ENCODE data around the gene CXCL17.

The CXCL17 gene

GRCh38 chr19:42424712-42425131 is 18.0 kb downstream of the CXCL17 start:
- peak in 1 of 56 donors; percentile 25 for DNase-seq

DNA sequence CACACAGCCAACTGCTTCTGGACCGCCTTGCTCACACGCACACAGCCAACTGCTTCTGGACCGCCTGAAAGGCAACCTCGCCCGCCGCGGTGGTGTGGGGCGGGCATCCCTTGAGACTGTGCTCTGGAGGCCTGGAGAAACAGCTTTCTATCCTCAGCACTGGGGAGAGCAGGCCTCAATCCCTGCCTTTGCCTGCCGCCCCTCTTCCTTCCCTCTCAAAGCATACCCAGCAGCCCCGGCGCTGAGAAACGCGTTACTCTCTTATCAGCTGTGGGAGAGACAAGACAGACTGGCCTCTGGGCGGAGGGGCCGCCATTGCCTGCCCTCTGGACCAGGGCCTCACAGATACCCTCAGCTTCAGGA is 18.4 kb downstream of the CXCL17 start:
- DNase-seq: no peak

- peak in 55 of 56 donors; percentile 67 to 96 (median 89) for DNase-seq
Observed at GRCh38 chr19:42423462-42424344, 19.0 kb downstream of the CXCL17 start.

DNA sequence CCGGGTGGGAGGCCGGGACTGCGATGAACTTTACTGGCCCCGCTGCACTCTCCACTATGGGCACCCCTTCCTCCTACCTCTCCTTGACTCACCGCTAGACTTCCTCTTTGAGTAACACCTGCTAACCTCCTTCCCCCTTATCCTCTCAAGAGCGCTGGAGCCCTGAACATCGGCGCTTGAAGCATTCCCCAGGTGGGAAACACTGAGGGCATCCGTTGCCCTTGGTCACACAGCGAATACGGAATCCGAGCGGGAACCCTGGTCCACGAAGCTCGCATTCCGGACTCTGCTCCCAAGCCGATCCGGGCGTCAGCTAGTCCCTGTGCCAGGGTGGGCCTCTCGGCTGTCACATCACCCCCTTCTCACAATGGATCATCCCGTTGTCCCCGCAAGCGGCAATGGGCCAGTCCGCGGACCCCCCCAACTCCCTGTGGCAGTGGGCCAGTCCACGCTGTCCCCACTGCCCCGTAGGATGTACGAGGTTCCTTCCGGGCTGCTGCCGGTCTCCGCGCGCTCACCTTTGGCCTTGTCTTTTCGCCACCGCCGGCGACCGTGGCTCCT is 19.8 kb downstream of the CXCL17 start:
- peak in 30 of 56 donors; percentile 43 to 87 (median 78) for DNase-seq

- no peak for DNase-seq
Observed at GRCh38 chr19:42422092-42422900, 20.4 kb downstream of the CXCL17 start.

- no peak for DNase-seq
Observed at GRCh38 chr19:42421591-42422031, 21.1 kb downstream of the CXCL17 start.

DNA sequence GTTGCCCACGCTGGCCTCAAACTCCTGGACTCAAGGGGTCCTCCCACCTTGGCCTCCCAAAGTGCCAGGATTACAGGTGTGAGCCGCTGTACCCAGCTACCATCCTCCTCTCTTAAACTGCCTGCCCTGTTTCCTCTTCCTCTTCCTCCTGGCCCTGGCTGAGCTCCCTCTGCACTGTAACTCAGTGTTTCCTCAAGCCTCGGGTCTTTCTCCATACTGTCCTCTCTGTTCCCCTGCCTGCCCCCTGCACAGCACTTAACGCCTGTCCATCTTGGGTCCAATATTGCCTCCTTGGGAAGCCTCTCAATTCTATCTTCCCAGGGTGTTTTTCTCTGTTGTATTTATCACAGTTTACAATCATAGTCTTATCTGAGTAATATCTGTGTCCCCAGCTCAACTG is 21.6 kb downstream of the CXCL17 start:
- no peak for DNase-seq

- peak in 16 of 56 donors; percentile 9 to 45 (median 22) for DNase-seq
Observed at GRCh38 chr19:42420055-42420544, 22.6 kb downstream of the CXCL17 start.

DNA sequence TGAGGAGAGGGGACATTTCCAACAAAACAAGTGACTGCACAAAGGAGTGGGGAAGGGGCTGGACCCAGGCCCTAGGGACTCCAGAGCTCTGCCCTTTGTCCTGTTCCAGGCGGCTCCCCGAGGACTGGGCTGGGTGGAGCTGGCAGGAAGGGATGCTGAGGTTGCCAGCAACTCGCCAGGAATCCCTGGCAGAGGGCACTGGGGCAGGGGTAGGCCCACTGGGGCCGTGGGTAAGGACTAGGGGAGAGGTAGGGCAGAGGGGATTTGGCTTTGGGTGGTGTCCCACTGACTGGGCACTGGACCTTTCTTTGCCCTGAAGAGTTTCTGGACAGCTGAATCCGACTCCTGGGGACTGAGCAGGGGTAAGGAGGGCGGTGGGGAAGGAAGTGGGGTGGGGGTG is 23.4 kb downstream of the CXCL17 start:
- DNase-seq: no peak

DNA sequence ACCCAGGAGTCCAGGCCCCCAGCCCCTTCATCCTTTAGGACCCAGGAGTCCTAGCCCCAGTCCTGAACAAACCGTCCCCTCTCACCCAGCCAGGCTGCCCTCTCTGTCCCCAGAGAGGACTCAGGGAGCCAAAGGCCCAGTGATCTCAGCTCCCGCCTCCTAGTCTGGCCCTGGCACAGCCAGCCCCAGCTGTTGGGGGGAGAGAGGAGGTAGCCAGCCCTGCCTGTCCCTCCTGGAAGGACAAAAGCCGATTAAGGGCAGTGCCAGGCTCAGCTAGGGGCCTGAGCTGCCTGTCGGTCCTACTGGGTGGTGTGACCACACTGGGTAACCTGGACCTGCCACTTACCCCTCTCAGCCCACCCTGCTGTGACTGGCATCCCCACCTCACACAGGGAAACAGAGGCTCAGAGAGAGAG is 30.1 kb downstream of the CXCL17 start:
- DNase-seq: peak in 51 of 56 donors; percentile 28 to 89 (median 77)

- DNase-seq: peak in 48 of 56 donors; percentile 36 to 89 (median 78)
Observed at GRCh38 chr19:42412227-42412626, 30.5 kb downstream of the CXCL17 start.

- DNase-seq: no peak
Observed at GRCh38 chr19:42411581-42412178, 31.1 kb downstream of the CXCL17 start.

GRCh38 chr19:42410371-42410770 is 32.4 kb downstream of the CXCL17 start:
- DNase-seq: no peak

- DNase-seq: peak in 6 of 56 donors; percentile 10 to 51 (median 24)
Observed at GRCh38 chr19:42409477-42409876, 33.3 kb downstream of the CXCL17 start.

- no peak for DNase-seq
Observed at GRCh38 chr19:42407816-42408175, 35.0 kb downstream of the CXCL17 start.

- DNase-seq: no peak
Observed at GRCh38 chr19:42407085-42407815, 35.5 kb downstream of the CXCL17 start.

DNA sequence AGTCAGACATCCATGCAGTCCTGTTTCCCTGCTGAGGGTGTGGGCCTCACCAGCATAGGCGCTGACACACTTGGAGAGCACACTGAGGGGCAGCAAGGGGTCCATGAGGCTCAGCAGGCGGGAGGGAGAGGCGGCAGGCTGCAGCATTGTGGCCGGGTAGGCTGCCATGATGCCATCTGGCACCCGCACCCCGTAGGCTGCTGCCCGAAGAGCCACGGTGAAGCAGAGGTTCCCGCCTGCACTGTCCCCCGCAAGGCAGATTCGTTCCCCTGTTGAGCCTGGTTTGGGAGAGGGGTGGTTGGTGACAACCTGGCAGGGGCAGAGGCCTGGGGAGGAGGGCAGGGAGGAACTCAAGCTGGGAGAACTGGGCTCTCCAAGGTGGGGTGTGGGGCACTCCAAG is 36.6 kb downstream of the CXCL17 start:
- no peak for DNase-seq

- no peak for DNase-seq
Observed at GRCh38 chr19:42403586-42403985, 39.2 kb downstream of the CXCL17 start.

- peak in 3 of 56 donors; percentile 15 to 24 (median 15) for DNase-seq
Observed at GRCh38 chr19:42402376-42403116, 40.2 kb downstream of the CXCL17 start.

Data from nucleus accumbens (tissue), 56 donors.